Loucy (cell line): ENCODE data around the gene KIZ.

Source experiments
- EZH2phosphoT487 ChIP-seq: fragments of 200-600 bp; IDR thresholded peaks from 2 replicates; pipeline ENCODE4 v1.6.1; 2018; ENCODE audit warnings: antibody characterized with exemption, mild to moderate bottlenecking, moderate library complexity, borderline replicate concordance
- TF ChIP-seq, protein P1 (sequence below): fragments of 200-600 bp; sonication (generic); conservative IDR thresholded peaks from 2 replicates; pipeline ENCODE4 v1.5.1; 2014; ENCODE audit warnings: mild to moderate bottlenecking, antibody characterized with exemption, low read length

DNA sequence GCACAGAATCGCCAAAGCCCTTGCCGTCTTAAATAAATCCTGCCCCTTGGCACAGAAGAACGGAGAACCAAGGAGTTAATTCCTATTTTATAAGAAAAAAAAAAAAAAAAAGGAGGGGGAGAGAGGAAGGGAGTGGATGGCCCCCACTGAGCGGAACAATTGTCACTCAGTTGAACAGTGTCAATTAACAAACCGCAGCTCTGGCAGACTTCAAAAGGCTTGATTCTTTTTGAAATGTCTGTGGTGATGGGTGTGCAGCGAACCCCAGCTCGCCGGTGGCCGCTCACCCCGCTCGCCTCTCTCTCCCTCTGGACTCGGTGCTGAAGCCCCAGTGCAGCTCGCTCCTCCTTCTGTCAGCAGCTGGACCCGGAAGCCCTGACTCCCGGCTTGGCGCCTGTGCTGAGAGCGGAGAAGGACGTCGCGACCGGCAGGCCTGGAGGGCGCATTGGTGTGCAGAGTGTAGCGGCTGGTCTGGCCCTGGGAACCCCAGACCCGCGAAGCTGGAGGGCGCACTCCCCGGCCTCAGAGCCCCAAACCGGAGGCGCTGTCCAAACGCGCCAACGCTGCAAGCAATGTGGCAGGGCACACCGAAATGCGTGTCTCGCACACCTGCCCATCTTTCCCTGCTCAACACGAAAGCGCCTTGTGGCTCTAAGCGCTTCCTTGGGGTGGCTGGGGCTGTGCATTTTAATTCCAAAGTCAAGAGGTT is 23.1 kb upstream of the KIZ start:
- TF ChIP-seq, protein P1, sequence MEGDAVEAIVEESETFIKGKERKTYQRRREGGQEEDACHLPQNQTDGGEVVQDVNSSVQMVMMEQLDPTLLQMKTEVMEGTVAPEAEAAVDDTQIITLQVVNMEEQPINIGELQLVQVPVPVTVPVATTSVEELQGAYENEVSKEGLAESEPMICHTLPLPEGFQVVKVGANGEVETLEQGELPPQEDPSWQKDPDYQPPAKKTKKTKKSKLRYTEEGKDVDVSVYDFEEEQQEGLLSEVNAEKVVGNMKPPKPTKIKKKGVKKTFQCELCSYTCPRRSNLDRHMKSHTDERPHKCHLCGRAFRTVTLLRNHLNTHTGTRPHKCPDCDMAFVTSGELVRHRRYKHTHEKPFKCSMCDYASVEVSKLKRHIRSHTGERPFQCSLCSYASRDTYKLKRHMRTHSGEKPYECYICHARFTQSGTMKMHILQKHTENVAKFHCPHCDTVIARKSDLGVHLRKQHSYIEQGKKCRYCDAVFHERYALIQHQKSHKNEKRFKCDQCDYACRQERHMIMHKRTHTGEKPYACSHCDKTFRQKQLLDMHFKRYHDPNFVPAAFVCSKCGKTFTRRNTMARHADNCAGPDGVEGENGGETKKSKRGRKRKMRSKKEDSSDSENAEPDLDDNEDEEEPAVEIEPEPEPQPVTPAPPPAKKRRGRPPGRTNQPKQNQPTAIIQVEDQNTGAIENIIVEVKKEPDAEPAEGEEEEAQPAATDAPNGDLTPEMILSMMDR = no peak
- no peak for TF ChIP-seq EZH2phosphoT487
